HepG2 (cell line): Measurements from ENCODE around the gene AZU1.

Experiments
- CTCF ChIP-seq: sonication (generic); formaldehyde crosslinking; IDR thresholded peaks from 2 replicates; pipeline ENCODE4 v1.5.0; 2020; ENCODE audit warnings: mild to moderate bottlenecking, missing genetic modification reagents, moderate library complexity
- ELF3 ChIP-seq: IDR thresholded peaks from 2 replicates; pipeline ENCODE4 v1.6.1; 2016; ENCODE audit warnings: missing genetic modification reagents, missing compliant biosample characterization
- FOXM1 ChIP-seq: sonication (generic); formaldehyde crosslinking; IDR thresholded peaks from 2 replicates; pipeline ENCODE4 v1.5.0; 2020; ENCODE audit warnings: missing genetic modification reagents
- HMGXB4 ChIP-seq, 2 experiments: sonication (generic) in 1 of 2; formaldehyde crosslinking in 1 of 2; IDR thresholded peaks; 2 replicates each; pipeline versions ENCODE4 v1.4.0 to v1.6.1; 2018 to 2020; ENCODE audit warnings: missing genetic modification reagents in 2 of 2, borderline replicate concordance in 1 of 2, low read depth in 1 of 2, mild to moderate bottlenecking in 1 of 2, missing biosample characterization in 1 of 2
- JUNB ChIP-seq: sonication (generic); formaldehyde crosslinking; IDR thresholded peaks from 2 replicates; pipeline ENCODE4 v1.8.0; 2022; ENCODE audit warnings: missing genetic modification reagents, mild to moderate bottlenecking, borderline replicate concordance
- MEF2D ChIP-seq: sonication (generic); formaldehyde crosslinking; IDR thresholded peaks from 2 replicates; pipeline ENCODE4 v1.5.1; 2020; ENCODE audit warnings: mild to moderate bottlenecking, missing genetic modification reagents
- MYC ChIP-seq: sonication (generic); formaldehyde crosslinking; IDR thresholded peaks from 2 replicates; pipeline ENCODE4 v1.9.0; 2021; ENCODE audit warnings: missing genetic modification reagents, borderline replicate concordance
- NCOA1 ChIP-seq: sonication (generic); formaldehyde crosslinking; IDR thresholded peaks from 2 replicates; pipeline ENCODE4 v1.9.0; 2021; ENCODE audit warnings: missing genetic modification reagents
- PHF21A ChIP-seq: sonication (generic); formaldehyde crosslinking; IDR thresholded peaks from 2 replicates; pipeline ENCODE4 v1.5.0; 2020; ENCODE audit warnings: mild to moderate bottlenecking, missing genetic modification reagents
- POLR2AphosphoS2 ChIP-seq: IDR thresholded peaks from 2 replicates; pipeline ENCODE4 v1.6.1; 2011; ENCODE audit warnings: low read depth, low read length, improper control_type of control experiment
- TAF1 ChIP-seq: sonication (generic); formaldehyde crosslinking; IDR thresholded peaks from 2 replicates; pipeline ENCODE4 v1.4.0; 2020; ENCODE audit warnings: missing genetic modification reagents
- TF ChIP-seq, protein P1 (sequence below): sonication (generic); formaldehyde crosslinking; IDR thresholded peaks from 2 replicates; pipeline ENCODE4 v1.8.0; 2022; ENCODE audit warnings: mild to moderate bottlenecking, missing genetic modification reagents, borderline replicate concordance
- TF ChIP-seq, protein P2 (sequence below): sonication (generic); formaldehyde crosslinking; IDR thresholded peaks from 2 replicates; pipeline ENCODE4 v1.9.0; 2021; ENCODE audit warnings: missing genetic modification reagents, mild to moderate bottlenecking, borderline replicate concordance
- TF ChIP-seq, protein P3 (sequence below): sonication (generic); formaldehyde crosslinking; IDR thresholded peaks from 2 replicates; pipeline ENCODE4 v1.4.0; 2020; ENCODE audit warnings: missing genetic modification reagents, borderline replicate concordance

DNA sequence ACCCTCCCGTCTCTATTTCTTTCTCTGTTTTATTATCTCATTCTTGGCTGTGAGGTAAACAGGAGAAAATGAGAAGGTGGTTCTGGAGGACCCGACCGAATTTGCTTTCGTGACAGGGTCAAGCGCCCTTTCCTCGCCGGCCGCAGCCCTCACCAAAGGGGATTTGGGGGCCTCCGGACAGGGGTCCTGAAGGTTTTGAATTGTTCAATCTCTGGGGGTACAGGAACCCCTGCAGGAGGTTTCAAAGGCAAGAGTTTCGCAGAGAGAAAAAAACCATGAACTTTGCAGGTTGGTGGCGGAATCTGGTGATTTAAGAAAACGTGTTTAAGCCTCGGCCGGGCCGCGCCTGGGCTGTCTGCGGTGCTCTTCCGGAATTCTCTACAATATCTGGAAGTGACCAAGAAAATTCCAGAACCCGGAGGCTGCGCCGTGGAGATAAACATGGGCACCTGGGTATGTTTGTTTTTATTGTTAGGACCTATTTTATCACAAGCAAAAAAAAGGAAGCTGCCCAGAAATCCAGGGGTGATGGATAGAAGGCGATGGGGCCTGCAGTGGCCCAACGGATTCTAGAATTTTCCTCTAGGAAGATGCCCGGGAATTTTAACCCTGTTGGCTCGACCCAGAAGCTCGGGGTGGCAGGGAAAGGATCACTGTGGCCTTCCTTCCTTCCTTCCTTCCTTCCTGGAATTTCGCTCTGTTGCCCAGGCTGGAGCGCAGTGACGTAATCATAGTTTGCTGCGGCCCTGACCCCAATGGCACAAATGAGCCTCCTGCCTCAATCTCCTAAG lies 44.6 kb upstream of the AZU1 start:
- no peak for TF ChIP-seq ELF3 (CRISPR knock-in tag)
- TF ChIP-seq, protein P1, sequence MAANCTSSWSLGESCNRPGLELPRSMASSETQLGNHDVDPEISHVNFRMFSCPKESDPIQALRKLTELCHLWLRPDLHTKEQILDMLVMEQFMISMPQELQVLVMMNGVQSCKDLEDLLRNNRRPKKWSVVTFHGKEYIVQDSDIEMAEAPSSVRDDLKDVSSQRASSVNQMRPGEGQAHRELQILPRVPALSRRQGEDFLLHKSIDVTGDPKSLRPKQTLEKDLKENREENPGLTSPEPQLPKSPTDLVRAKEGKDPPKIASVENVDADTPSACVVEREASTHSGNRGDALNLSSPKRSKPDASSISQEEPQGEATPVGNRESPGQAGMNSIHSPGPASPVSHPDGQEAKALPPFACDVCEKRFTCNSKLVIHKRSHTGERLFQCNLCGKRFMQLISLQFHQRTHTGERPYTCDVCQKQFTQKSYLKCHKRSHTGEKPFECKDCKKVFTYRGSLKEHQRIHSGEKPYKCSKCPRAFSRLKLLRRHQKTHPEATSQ, result no peak
- TF ChIP-seq, protein P2, sequence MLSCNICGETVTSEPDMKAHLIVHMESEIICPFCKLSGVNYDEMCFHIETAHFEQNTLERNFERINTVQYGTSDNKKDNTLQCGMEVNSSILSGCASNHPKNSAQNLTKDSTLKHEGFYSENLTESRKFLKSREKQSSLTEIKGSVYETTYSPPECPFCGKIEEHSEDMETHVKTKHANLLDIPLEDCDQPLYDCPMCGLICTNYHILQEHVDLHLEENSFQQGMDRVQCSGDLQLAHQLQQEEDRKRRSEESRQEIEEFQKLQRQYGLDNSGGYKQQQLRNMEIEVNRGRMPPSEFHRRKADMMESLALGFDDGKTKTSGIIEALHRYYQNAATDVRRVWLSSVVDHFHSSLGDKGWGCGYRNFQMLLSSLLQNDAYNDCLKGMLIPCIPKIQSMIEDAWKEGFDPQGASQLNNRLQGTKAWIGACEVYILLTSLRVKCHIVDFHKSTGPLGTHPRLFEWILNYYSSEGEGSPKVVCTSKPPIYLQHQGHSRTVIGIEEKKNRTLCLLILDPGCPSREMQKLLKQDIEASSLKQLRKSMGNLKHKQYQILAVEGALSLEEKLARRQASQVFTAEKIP (CRISPR knock-in tag), result no peak
- TF ChIP-seq FOXM1 (CRISPR knock-in tag), result no peak
- no peak for TF ChIP-seq JUNB (CRISPR knock-in tag)
- TF ChIP-seq CTCF, result no peak
- no peak for TF ChIP-seq MEF2D
- no peak for TF ChIP-seq POLR2AphosphoS2
- no peak for TF ChIP-seq PHF21A (CRISPR knock-in tag)
- no peak for TF ChIP-seq TAF1
- no peak for TF ChIP-seq HMGXB4 (CRISPR knock-in tag; IDR thresholded peaks at IDR 0.05; ENCODE audit: borderline replicate concordance in 1 of 2, low read depth in 1 of 2)
- TF ChIP-seq, protein P3, sequence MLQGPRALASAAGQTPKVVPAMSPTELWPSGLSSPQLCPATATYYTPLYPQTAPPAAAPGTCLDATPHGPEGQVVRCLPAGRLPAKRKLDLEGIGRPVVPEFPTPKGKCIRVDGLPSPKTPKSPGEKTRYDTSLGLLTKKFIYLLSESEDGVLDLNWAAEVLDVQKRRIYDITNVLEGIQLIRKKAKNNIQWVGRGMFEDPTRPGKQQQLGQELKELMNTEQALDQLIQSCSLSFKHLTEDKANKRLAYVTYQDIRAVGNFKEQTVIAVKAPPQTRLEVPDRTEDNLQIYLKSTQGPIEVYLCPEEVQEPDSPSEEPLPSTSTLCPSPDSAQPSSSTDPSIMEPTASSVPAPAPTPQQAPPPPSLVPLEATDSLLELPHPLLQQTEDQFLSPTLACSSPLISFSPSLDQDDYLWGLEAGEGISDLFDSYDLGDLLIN (CRISPR knock-in tag), result no peak
- no peak for TF ChIP-seq MYC
- no peak for TF ChIP-seq NCOA1 (CRISPR knock-in tag)
